Astrocyte (in vitro differentiated cells and primary cell): Measurements from ENCODE around the gene AATF. TPM values are rescaled to one million over a fixed set of nuclear protein-coding genes. Genes with fewer than 3 reads are reported as not detected.

ENCODE experiments used
- DNase-seq: peaks from one replicate; pipeline ENCODE4 v3.0.0-alpha.2; 2010; ENCODE audit warnings: low read depth
- FAIRE-seq: peaks from 2 replicates; lab custom pipeline; 2011; peaks lifted over from hg19 to GRCh38; lab: Jason Lieb, UNC
- H2AFZ ChIP-seq: 2 replicates; pipeline ENCODE4 v1.6.0; 2012; ENCODE audit warnings: low read depth, low read length, inconsistent platforms
- H3K27ac ChIP-seq: 2 replicates; pipeline ENCODE4 v1.5.1; 2011; ENCODE audit warnings: low read depth, low read length, inconsistent platforms
- H3K27me3 ChIP-seq: 2 replicates; pipeline ENCODE4 v1.6.0; 2011; ENCODE audit warnings: low read length, inconsistent platforms; ENCODE audit not compliant: insufficient read depth
- H3K36me3 ChIP-seq: 2 replicates; pipeline ENCODE4 v1.5.1; 2011; ENCODE audit warnings: low read length, inconsistent platforms; ENCODE audit not compliant: insufficient read depth
- H3K4me1 ChIP-seq: 2 replicates; pipeline ENCODE4 v1.5.1; 2011; ENCODE audit warnings: low read length, inconsistent platforms; ENCODE audit not compliant: insufficient read depth
- H3K4me2 ChIP-seq: 2 replicates; pipeline ENCODE4 v1.6.0; 2012; ENCODE audit warnings: low read length, inconsistent platforms
- H3K4me3 ChIP-seq: 2 replicates; pipeline ENCODE4 v1.5.1; 2011; ENCODE audit warnings: low read depth, mild to moderate bottlenecking, low read length, inconsistent platforms; ENCODE audit not compliant: insufficient read depth
- H3K79me2 ChIP-seq: 2 replicates; pipeline ENCODE4 v1.6.0; 2012; ENCODE audit warnings: mild to moderate bottlenecking, low read length, inconsistent platforms; ENCODE audit not compliant: insufficient read depth
- H3K9ac ChIP-seq: 2 replicates; pipeline ENCODE4 v1.6.0; 2012; ENCODE audit warnings: mild to moderate bottlenecking, low read length, inconsistent platforms
- H3K9me3 ChIP-seq: 2 replicates; pipeline ENCODE4 v1.5.1; 2012; ENCODE audit warnings: low read depth, mild to moderate bottlenecking, low read length, inconsistent platforms; ENCODE audit not compliant: insufficient read depth
- H4K20me1 ChIP-seq: 2 replicates; pipeline ENCODE4 v1.6.0; 2012; ENCODE audit warnings: low read length, inconsistent platforms; ENCODE audit not compliant: insufficient read depth
- H3K27ac Mint-ChIP-seq: one replicate; pipeline ENCODE4 v1.8.0; 2021; ENCODE audit warnings: mild to moderate bottlenecking, mixed read lengths; ENCODE audit not compliant: unreplicated experiment
- H3K27me3 Mint-ChIP-seq: one replicate; pipeline ENCODE4 v1.8.0; 2021; ENCODE audit warnings: low read depth, mixed read lengths; ENCODE audit not compliant: unreplicated experiment
- H3K36me3 Mint-ChIP-seq: one replicate; pipeline ENCODE4 v1.8.0; 2021; ENCODE audit warnings: low read depth, mixed read lengths; ENCODE audit not compliant: unreplicated experiment
- H3K4me1 Mint-ChIP-seq: one replicate; pipeline ENCODE4 v1.8.0; 2021; ENCODE audit warnings: low read depth, mixed read lengths; ENCODE audit not compliant: unreplicated experiment
- H3K4me3 Mint-ChIP-seq: one replicate; pipeline ENCODE4 v1.8.0; 2021; ENCODE audit warnings: mild to moderate bottlenecking, moderate library complexity, mixed read lengths; ENCODE audit not compliant: unreplicated experiment
- H3K9me3 Mint-ChIP-seq: one replicate; pipeline ENCODE4 v1.8.0; 2021; ENCODE audit warnings: mild to moderate bottlenecking, mixed read lengths; ENCODE audit not compliant: unreplicated experiment
- EZH2 ChIP-seq: IDR thresholded peaks from 2 replicates; pipeline ENCODE4 v1.6.1; 2012; ENCODE audit warnings: mild to moderate bottlenecking, low read length, inconsistent platforms; ENCODE audit not compliant: insufficient read depth
- total RNA-seq: library from RNA; stranded (reverse); gene quantifications from 2 replicates; pipeline ENCODE4 v1.2.1, GENCODE V29; 2021
- TF ChIP-seq, protein P1 (sequence below): IDR thresholded peaks from 2 replicates; pipeline ENCODE4 v1.5.1; 2011; ENCODE audit warnings: low read depth, mild to moderate bottlenecking, inconsistent platforms, low read length, moderate library complexity; ENCODE audit not compliant: insufficient read depth

AATF gene
- total RNA-seq, 1 donor from 2014 or later: 47.1 TPM

DNA sequence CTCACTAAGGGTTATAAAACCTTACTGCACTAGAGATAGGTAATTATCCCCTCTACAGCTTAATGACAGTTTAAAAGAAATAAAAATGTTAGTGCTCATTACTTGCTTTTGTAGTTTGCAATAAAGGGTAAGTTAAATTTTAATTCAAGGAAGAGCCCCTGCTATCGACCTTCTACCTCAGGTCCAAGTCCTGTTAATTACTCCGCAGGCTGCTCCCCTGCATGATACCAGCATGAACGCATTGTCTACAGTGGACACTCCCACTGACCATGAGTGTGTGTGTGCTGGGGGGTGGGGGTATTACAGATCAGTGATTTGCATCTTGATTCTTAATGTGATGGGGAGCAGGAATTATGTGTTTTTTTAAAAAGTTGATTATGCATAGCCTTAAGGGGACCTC is 103.1 kb downstream of the AATF start:
- peaks cover 12% of the 10 kb centered on the region for H3K36me3 Mint-ChIP-seq
- no peaks in the 10 kb centered on the region for H3K9me3 Mint-ChIP-seq
- DNase-seq (no peak), FAIRE-seq (no peak)
- Histone ChIP-seq H3K4me1 (peaks cover 4% of the 10 kb centered on the region), H3K79me2 (no peaks in the 10 kb centered on the region), H3K4me3 (no peak overlapping the region), H3K36me3 (peaks cover 2% of the 10 kb centered on the region), H4K20me1 (peaks cover 15% of the 10 kb centered on the region), H3K9me3 (no peaks in the 10 kb centered on the region), H2AFZ (no peak overlapping the region), H3K4me2 (no peak overlapping the region), H3K27ac (no peak overlapping the region), H3K27me3 (no peaks in the 10 kb centered on the region), H3K9ac (no peak overlapping the region)
- H3K4me1 Mint-ChIP-seq: peaks cover 15% of the 10 kb centered on the region
- no peak overlapping the region for H3K4me3 Mint-ChIP-seq
- no peaks in the 10 kb centered on the region for H3K27me3 Mint-ChIP-seq
- TF ChIP-seq, protein P1, sequence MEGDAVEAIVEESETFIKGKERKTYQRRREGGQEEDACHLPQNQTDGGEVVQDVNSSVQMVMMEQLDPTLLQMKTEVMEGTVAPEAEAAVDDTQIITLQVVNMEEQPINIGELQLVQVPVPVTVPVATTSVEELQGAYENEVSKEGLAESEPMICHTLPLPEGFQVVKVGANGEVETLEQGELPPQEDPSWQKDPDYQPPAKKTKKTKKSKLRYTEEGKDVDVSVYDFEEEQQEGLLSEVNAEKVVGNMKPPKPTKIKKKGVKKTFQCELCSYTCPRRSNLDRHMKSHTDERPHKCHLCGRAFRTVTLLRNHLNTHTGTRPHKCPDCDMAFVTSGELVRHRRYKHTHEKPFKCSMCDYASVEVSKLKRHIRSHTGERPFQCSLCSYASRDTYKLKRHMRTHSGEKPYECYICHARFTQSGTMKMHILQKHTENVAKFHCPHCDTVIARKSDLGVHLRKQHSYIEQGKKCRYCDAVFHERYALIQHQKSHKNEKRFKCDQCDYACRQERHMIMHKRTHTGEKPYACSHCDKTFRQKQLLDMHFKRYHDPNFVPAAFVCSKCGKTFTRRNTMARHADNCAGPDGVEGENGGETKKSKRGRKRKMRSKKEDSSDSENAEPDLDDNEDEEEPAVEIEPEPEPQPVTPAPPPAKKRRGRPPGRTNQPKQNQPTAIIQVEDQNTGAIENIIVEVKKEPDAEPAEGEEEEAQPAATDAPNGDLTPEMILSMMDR: no peak
- no peak for TF ChIP-seq EZH2
- no peak overlapping the region for H3K27ac Mint-ChIP-seq

DNA sequence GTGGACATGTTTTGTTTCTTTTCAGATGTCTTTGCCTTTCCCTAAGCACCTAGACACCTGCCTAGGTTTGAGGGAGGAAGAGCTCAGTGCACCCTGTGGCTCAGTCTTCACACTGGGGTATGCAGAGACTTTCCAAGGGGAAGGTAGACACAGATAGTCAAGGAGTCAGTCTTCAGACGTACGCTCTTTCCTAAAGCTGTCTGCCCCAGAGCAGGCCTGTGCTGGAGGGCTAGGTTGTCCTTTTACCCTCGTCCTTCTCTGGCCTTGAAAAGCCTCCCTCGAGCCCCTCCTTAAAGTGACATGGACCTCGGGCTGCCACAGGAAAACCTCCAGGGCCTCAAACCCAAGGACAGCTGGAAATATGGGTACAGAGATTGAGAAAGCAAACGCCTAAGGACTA is 103.7 kb downstream of the AATF start:
- no peak overlapping the region for H3K27ac ChIP-seq
- DNase-seq (no peak), FAIRE-seq (no peak)
- no peaks in the 10 kb centered on the region for H3K27me3 Mint-ChIP-seq
- no peaks in the 10 kb centered on the region for H3K9me3 Mint-ChIP-seq
- H3K36me3 Mint-ChIP-seq: peaks cover 15% of the 10 kb centered on the region
- H4K20me1 ChIP-seq: peaks cover 11% of the 10 kb centered on the region
- no peak overlapping the region for H3K4me2 ChIP-seq
- no peak overlapping the region for H3K4me3 ChIP-seq
- TF ChIP-seq EZH2: no peak
- TF ChIP-seq, protein P1: no peak
- peaks cover 5% of the 10 kb centered on the region for H3K36me3 ChIP-seq
- H3K27ac Mint-ChIP-seq: no peak overlapping the region
- H3K9me3 ChIP-seq: no peaks in the 10 kb centered on the region
- peaks cover 15% of the 10 kb centered on the region for H3K4me1 Mint-ChIP-seq
- H2AFZ ChIP-seq: no peak overlapping the region
- H3K9ac ChIP-seq: no peak overlapping the region
- H3K27me3 ChIP-seq: no peaks in the 10 kb centered on the region
- H3K4me3 Mint-ChIP-seq: no peak overlapping the region
- H3K4me1 ChIP-seq: peaks cover 4% of the 10 kb centered on the region
- H3K79me2 ChIP-seq: no peaks in the 10 kb centered on the region

DNA sequence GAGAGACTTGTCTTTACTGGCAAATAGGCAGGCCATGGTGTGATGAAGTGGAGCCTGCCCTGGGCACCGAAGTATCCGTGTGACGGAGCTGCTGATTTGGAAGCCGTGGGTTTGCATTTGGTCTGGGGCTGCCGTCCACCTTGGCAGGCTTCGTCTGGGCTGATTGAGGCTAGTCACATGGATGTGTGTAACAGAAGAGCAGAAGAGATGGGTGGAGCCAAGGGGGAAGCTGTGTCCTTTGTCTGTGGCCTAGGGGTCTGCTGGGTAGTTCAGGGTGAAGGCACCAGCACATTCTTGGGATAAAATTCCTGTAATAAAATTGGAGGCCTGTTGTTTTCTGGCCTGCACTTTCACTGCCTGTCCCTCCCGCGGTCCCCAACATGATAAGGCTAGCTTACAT is 106.1 kb downstream of the AATF start:
- H3K4me3 ChIP-seq: no peak overlapping the region
- H3K27me3 ChIP-seq: no peaks in the 10 kb centered on the region
- no peaks in the 10 kb centered on the region for H3K79me2 ChIP-seq
- DNase-seq (no peak), FAIRE-seq (no peak)
- H3K9ac ChIP-seq: no peak overlapping the region
- H4K20me1 ChIP-seq: peaks cover 4% of the 10 kb centered on the region
- no peak for TF ChIP-seq EZH2
- TF ChIP-seq, protein P1: no peak
- H3K9me3 ChIP-seq: no peaks in the 10 kb centered on the region
- Mint-ChIP-seq H3K27ac (no peak overlapping the region), H3K4me1 (peaks cover 15% of the 10 kb centered on the region), H3K9me3 (no peaks in the 10 kb centered on the region), H3K36me3 (peaks cover 15% of the 10 kb centered on the region), H3K4me3 (no peak overlapping the region), H3K27me3 (no peaks in the 10 kb centered on the region)
- H3K4me1 ChIP-seq: peaks cover 4% of the 10 kb centered on the region
- no peak overlapping the region for H2AFZ ChIP-seq
- H3K27ac ChIP-seq: no peak overlapping the region
- H3K4me2 ChIP-seq: no peak overlapping the region
- H3K36me3 ChIP-seq: peaks cover 9% of the 10 kb centered on the region
